Prostate gland (tissue), 2 donors: ENCODE results near the gene COA8.

ENCODE experiments used
- POLR2A ChIP-seq: fragments of 450-650 bp; IDR thresholded peaks from one replicate; pipeline ENCODE4 v1.6.1; 2016; ENCODE audit warnings: antibody characterized with exemption, mild to moderate bottlenecking
- POLR2AphosphoS5 ChIP-seq: sonication (generic); formaldehyde crosslinking; IDR thresholded peaks from one replicate; pipeline ENCODE4 v1.6.1; 2017; ENCODE audit warnings: antibody characterized with exemption
- TF ChIP-seq, protein P1 (sequence below), 4 experiments: fragments of 200-600 bp in 2 of 4; fragments of 450-650 bp in 2 of 4; sonication (generic) in 2 of 4; IDR thresholded peaks; 1 replicate in 3 of 4; 2 replicates in 1 of 4; pipeline ENCODE4 v1.5.1; 2016 to 2019; ENCODE audit warnings: antibody characterized with exemption in 4 of 4, mild to moderate bottlenecking in 2 of 4, moderate library complexity in 2 of 4

- TF ChIP-seq, protein P1, sequence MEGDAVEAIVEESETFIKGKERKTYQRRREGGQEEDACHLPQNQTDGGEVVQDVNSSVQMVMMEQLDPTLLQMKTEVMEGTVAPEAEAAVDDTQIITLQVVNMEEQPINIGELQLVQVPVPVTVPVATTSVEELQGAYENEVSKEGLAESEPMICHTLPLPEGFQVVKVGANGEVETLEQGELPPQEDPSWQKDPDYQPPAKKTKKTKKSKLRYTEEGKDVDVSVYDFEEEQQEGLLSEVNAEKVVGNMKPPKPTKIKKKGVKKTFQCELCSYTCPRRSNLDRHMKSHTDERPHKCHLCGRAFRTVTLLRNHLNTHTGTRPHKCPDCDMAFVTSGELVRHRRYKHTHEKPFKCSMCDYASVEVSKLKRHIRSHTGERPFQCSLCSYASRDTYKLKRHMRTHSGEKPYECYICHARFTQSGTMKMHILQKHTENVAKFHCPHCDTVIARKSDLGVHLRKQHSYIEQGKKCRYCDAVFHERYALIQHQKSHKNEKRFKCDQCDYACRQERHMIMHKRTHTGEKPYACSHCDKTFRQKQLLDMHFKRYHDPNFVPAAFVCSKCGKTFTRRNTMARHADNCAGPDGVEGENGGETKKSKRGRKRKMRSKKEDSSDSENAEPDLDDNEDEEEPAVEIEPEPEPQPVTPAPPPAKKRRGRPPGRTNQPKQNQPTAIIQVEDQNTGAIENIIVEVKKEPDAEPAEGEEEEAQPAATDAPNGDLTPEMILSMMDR (IDR thresholded peaks at IDR 0.05), result no peak
- TF ChIP-seq POLR2A, result no peak
- TF ChIP-seq POLR2AphosphoS5, result no peak
Measured at GRCh38 chr14:103613517-103613916, 50.8 kb downstream of the COA8 start.
